Stimulated activated CD4-positive, alpha-beta T cell treated with anti-CD3 and anti-CD28 coated beads, Interleukin-12 subunit alpha, Interleukin-12 subunit beta, amount 100 ng/mL, for 48 hours (primary cell): ENCODE results near the gene ATG13.
A peak's percentile ranks its signal among the peaks of the same experiment; 100 is the strongest.
"Not testable (repeated sequence)": the region's sequence is repeated elsewhere in the genome, so short reads cannot be mapped to it uniquely, and the experiment has no call there.

Experiments
- DNase-seq, 3 donors: peaks; one replicate each; pipeline ENCODE4 v3.0.0-alpha.2; 2020; ENCODE audit warnings: low read depth in 2 of 3, low spot score in 1 of 3

The ATG13 gene

DNA sequence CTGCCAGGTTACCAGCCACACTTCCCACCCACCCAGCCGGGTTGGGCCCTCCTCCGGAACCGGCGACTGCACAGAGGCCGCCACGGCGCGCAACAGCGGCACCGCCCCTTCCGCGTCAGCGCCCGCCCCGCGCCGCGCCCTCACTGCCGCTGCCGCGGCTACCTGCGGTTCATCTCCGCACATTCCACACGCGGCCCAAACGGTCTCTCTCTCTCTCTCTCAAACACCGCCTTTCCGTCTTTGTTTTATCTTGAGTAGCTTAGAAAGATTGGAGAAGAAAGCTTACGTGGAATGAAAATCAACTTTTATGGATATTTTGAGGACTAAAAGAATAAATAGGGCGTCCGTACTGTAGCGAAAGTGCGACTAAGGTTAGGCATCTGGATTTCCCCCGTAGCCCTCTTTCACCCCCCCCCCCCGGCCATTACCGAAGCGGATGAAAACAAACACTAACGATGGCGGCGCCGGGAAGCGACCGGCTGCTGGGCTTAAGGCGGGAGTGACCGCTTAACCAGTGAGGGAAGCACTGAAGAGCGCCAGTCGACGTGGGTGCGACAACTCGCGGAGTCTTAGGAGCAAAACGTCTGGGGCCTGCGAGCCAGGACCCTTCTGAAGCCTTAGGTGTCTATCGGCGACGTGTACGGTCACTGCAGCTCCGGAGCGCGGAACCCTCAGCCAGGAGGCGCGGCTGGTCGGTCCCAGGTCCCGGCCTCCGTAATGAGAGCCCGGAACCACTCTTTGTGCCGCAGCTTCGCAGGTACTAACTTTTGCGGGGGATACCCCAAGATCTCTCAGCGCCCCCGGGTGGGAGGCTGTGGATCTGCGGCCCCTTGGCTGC lies at the start of gene ATG13, which contains the start of gene HARBI1:
ATG13 (plus strand) TSS at position 420 of the 838 bp plus-strand sequence. CDS start 26,739 bp downstream, outside the sequence.
HARBI1 (minus strand) TSS at position 94 of the 838 bp plus-strand sequence. CDS start 990 bp downstream, outside the sequence.
- DNase-seq, result peak; percentile 83 to 91 (median 85)

DNA sequence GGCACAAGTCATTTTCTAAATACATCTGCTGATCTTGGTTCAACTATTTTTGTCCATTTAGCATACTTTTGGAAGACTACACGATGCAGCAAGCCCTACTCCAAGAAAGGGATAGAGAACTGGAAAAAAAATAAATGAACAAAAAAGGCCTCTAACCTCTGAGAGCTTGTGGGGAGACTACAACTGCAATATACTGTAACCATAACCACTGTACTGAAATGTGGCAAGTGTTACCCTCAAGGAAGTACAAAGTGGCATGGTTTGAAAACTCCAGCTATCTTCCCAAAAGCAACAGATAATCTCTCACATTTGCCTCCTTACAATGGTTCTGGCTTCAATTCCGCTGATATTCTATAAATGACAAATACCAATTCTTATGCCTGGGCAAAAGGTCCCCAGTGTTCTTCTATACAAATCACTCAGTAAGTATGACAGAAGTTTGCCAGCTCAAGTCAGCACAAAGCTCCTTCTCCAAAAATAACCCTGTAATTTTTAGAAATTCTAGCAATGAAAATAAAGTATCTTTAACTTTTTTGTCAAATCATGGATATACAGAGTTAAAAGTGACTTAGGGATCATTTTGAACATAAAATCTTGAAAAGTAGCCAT lies 46.5 kb upstream of the ATG13 start:
- no peak for DNase-seq

- DNase-seq, result no peak
These were observed 42.7 kb upstream of the ATG13 start for GRCh38 chr11:46574656-46575055.

GRCh38 chr11:46577058-46577457 lies 40.3 kb upstream of the ATG13 start:
- DNase-seq, result no peak

- no peak for DNase-seq
These were observed 34.8 kb upstream of the ATG13 start for GRCh38 chr11:46582588-46582987.

DNA sequence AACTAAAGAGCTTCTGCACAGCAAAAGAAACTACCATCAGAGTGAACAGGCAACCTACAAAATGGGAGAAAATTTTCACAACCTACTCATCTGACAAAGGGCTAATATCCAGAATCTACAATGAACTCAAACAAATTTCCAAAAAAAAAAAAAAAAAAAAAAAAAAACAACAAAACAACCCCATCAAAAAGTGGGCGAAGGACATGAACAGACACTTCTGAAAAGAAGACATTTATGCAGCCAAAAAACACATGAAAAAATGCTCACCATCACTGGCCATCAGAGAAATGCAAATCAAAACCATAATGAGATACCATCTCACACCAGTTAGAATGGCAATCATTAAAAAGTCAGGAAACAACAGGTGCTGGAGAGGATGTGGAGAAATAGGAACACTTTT lies 33.8 kb upstream of the ATG13 start:
- DNase-seq, result not testable (repeated sequence)

GRCh38 chr11:46588131-46588530 lies 29.2 kb upstream of the ATG13 start:
- no peak for DNase-seq

DNA sequence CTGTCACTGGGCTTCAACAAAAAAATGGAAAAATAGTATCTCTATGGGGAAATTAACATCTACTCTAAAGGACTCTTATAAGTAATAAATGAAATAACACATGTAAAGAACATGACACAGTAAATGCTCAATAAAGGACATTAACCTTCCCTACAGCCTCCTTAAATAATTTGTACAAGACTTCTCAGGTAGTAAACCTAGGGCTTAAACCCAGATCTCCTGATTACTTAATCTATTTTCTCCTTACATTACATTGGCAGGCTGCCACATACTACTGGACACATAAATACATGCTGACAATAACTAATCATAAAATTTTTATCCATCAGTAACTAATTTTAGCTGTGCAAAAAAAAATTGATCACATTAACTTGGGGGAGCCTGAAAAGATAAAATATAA lies 28.4 kb upstream of the ATG13 start:
- DNase-seq, result no peak

- DNase-seq, result no peak
These were observed 26.4 kb upstream of the ATG13 start for GRCh38 chr11:46590740-46591605.

DNA sequence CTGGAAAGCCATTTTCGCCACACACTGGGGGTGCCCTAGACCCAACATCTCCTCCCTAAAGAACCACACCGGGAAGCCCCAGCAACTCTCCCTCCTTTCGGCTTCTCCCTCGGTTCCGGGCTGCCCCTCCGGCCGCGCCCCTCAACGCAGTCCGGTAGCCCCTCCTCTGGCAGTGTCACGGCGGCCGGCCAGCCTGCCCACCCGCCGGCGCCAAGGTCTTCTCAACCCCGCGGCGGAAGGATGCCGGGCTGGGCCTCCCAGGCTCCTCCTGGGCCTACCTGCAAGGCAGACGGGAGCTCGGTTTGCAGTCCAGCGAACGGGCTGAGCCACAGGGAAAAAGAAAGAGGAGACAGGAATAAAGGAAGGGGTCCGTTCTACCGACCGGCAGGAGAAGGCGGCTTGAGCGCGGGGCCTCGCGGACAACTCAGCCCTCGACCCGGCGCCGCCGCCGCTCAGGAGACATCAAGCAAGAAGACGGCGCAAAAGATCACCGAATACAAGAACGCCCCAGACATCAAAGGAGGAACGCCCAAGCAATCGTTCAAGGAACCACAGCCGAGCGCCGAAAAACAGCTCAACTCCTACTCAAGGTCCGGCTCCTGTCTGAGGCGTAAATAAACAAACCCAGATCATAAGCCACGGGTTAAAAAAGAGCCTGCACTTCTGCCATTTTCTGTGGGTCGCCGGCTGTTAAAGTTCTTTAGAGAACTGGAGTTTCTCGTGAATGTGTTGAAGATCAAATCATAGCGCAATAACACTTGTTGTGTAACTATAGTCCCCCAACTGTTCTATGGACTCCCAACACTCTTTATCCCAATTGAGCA lies 23.6 kb upstream of the ATG13 start, which contains the start of gene AMBRA1:
AMBRA1 (minus strand) TSS at position 474 of the 824 bp plus-strand sequence. CDS start 45,643 bp downstream, outside the sequence.
- DNase-seq, result peak; percentile 78 to 94 (median 81)

DNA sequence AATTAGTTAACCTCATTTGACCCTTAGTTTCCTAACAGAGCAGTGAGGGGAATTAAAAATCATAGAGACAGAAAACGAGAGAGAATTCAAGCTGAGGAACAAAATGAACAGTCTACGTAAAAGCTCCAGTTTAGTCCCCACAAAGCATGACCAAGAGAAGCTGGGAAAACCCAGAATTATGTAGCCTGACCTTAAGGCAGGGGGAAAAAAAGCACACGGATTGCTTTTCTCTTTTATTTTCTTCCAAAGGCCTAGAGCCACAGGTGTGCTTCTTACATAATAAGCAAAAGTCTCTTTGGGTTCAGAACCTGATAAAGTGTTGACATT lies 23.0 kb upstream of the ATG13 start:
- no peak for DNase-seq

DNA sequence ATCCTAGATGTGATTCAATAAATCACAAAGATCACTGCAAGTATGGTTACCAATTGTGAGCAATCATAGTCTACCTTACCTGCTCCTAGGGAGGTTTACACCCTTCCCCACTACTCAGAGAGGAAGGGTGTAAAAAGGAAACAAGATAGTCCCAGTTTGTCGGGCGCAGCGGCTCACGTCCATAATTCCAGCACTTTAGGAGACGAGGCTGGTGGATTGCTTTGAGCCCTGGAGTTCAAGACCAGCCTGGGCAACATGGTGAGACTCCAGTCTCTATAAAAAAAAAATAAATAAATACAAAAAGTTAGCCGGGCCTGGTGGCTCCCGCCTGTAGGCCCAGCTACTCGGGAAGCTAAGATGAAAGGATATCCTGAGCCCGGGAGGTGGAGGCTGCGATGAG lies 22.6 kb upstream of the ATG13 start:
- no peak for DNase-seq

DNA sequence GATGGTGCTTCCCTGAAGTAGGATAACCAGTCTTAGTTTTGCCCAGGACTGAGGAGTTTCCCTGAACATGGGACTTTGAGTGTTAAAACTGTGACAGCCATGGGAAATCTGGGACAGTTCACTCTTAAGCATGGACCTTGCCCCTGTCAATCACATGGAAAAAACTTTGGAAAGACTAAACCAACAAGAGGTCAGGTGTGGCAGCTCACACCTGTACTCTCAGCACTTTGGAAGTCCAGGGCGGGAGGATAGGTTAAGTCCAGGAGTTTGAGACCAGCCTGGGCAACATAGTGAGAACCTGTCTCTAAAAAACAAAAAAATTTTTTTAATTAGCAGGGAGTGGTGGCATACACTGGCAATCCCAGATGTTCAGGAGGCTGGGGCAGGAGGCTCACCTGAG lies 20.2 kb upstream of the ATG13 start:
- no peak for DNase-seq

DNA sequence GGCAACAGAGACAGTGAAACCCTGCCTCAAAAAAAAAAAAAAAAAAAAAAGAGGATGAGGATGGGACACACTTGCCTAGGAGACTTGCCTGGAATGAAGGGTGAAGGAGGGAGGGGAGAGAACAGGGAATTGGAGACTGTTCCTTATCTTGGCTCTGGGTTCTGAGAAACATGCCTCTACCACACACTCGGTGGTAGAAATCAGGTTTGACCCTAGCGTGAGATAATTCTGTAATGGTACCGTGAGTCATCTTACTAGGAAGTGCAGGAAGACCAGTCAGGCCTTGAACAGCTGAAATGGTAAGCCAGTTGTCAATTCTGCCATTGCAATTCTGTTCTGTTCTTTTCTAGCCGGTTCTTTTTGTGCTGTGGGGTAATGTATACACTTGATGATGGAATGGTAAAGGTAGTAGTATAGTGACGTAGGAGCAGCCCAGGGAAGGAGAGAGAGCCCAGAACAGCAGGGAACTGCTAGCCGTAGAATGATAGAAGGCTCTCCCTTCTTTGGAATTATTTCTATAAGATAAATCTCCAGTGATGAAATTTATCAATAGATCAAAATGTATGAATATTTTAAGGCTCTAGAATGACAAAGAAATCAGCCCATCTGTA lies 19.6 kb upstream of the ATG13 start:
- no peak for DNase-seq

GRCh38 chr11:46599340-46600193 lies 17.8 kb upstream of the ATG13 start:
- no peak for DNase-seq

DNA sequence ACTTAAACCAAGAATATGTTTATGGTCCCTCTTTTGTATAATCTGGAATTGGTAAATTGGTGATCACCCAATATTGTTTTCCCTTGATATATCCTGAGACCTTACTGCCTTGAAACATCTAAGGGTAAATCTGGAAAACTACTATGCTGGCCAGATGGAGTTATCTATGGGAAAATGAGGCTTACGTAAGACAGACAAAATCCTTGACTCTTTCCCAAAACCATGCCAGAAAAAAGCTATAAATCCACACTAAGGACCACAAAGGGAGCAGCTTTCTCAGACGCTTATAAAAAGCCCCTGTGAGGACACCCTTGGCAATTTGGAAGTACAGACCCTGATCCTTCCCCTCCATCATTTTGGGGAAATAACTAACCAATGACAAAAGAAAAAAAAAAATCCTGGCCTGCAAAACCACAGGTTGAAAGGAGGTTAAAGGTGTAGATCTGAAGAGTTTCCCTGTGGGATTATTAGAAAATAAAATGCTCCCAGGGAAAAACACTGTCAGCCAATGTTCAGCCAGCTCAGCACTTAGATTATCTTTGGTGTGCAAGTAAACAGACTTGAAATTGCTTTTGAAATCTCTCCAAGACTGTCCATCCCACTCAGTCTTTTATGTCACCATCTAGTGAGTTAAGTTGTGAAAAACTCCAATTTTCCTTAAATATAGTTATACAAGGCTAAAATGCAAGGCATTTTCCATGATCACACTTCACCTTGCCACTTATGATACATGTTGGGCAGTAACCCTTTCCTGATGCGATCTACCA lies 17.0 kb upstream of the ATG13 start:
- no peak for DNase-seq

- no peak for DNase-seq
These were observed 16.2 kb upstream of the ATG13 start for GRCh38 chr11:46601129-46601528.

DNA sequence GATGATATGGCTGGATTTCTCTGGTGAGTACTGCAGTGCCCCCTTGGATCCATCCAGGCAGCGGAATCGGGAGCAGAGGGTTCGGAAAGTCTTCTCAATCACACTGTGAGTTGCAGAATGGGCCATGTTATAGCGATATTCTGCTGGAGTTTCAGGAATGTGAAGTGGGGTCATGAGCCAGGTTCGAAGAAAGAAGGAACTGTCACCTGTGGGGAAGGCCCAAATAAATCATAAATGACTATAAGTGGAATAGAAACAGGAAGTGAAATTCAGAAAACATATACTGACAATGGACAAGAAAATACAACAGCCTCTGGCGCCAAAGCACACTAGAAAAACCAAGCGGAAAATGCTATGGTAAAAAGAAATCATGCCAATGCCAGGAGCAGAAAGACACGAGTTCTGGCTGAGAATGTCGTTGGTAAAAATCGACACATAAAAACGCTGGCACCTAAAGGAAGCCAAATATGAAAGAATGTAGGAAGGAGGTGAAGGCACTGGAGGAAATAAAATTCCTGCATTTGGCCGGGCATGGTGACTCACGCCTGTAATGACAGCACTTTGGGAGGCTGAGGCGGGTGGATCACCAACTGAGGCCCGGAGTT lies 13.5 kb upstream of the ATG13 start:
- DNase-seq, result no peak
